Dendritic cell treated with granulocyte-macrophage colony-stimulating factor and Interleukin-4, amounts not matched to agents 40 ng/mL and 50 ng/mL, for 4 days (primary cell): Measurements from ENCODE around the gene TMEM168.
"Not testable (repeated sequence)": the region's sequence is repeated elsewhere in the genome, so short reads cannot be mapped to it uniquely, and the experiment has no call there.

Experiments used
- H3K27ac Mint-ChIP-seq: one replicate; pipeline ENCODE4 v1.8.0; 2022; ENCODE audit warnings: mild to moderate bottlenecking, mixed read lengths
- H3K27me3 Mint-ChIP-seq: one replicate; pipeline ENCODE4 v1.8.0; 2022; ENCODE audit warnings: mild to moderate bottlenecking, mixed read lengths
- H3K36me3 Mint-ChIP-seq: one replicate; pipeline ENCODE4 v1.8.0; 2022; ENCODE audit warnings: low read depth, mixed read lengths
- H3K4me1 Mint-ChIP-seq: one replicate; pipeline ENCODE4 v1.8.0; 2022; ENCODE audit warnings: low read depth, mixed read lengths
- H3K4me3 Mint-ChIP-seq: one replicate; pipeline ENCODE4 v1.8.0; 2022; ENCODE audit warnings: mild to moderate bottlenecking, moderate library complexity, mixed read lengths
- H3K9me3 Mint-ChIP-seq: one replicate; pipeline ENCODE4 v1.8.0; 2022; ENCODE audit warnings: mixed read lengths
- intact Hi-C: fragments of 100-400 bp; cut with micrococcal nuclease; formaldehyde crosslinking; loops from one replicate; pipeline ENCODE4 v1.15.0; 2022

TMEM168 gene, protein sequence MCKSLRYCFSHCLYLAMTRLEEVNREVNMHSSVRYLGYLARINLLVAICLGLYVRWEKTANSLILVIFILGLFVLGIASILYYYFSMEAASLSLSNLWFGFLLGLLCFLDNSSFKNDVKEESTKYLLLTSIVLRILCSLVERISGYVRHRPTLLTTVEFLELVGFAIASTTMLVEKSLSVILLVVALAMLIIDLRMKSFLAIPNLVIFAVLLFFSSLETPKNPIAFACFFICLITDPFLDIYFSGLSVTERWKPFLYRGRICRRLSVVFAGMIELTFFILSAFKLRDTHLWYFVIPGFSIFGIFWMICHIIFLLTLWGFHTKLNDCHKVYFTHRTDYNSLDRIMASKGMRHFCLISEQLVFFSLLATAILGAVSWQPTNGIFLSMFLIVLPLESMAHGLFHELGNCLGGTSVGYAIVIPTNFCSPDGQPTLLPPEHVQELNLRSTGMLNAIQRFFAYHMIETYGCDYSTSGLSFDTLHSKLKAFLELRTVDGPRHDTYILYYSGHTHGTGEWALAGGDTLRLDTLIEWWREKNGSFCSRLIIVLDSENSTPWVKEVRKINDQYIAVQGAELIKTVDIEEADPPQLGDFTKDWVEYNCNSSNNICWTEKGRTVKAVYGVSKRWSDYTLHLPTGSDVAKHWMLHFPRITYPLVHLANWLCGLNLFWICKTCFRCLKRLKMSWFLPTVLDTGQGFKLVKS

GRCh38 chr7:112789817-112790585 lies at the start of gene TMEM168:
TSS of gene TMEM168 (minus strand) at chr7:112790393. CDS start at chr7:112784825, 5,568 bp downstream.
- intact Hi-C loops: loop anchor here (5.0 to 10.0 kb wide), 3 partner anchors 107 to 335 kb away; partner anchors contain the start of genes IFRD1 and SMIM30
- Mint-ChIP-seq H3K9me3 (no peaks in the 10 kb centered on the region), H3K27me3 (no peaks in the 10 kb centered on the region), H3K36me3 (peaks cover 15% of the 10 kb centered on the region), H3K4me1 (peaks cover 19% of the 10 kb centered on the region), H3K4me3 (peak within 1 kb of the TSS; percentile 88), H3K27ac (peak within 1 kb of the TSS; percentile 93)

DNA sequence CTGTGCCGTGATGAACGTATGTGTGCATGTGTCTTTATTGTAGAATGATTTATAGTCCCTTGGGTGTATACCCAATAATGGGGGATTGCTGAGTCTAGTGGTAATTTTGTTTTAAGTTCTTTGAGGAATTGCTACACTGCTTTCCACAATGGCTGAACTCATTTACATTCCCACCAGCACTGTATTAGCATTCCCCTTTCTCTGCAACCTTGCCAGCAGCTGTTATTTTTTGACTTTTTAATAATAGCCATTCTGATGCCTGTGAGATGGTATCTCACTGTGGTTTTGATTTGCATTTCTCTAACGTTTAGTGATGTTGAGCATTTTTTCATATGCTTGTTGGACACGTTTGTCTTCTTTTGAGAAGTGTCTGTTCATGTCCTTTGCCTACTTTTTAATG lies 45.7 kb upstream of the TMEM168 start:
- H3K27ac Mint-ChIP-seq, H3K4me3 Mint-ChIP-seq, H3K27me3 Mint-ChIP-seq, H3K4me1 Mint-ChIP-seq, intact Hi-C loops: not testable (repeated sequence)
- Mint-ChIP-seq H3K36me3 (peaks cover 28% of the 10 kb centered on the region), H3K9me3 (peaks cover 12% of the 10 kb centered on the region)

DNA sequence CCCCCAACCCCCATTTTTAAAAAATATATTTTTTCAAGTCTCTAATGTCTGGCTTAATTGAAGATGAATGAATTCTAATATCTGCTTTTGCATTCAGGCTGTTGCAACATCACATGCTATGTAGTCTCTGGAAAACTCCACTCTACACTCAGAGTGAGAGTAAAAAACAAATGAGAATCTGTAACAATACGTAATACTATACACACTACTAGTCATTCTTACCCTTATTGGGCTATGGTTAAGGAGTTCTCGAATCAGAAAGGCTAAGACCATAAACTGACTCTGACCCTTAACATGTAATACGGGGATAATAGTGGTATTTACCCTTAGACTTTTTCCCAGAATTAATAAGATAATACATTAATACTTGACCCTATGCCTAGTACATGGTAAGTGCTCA lies 42.9 kb upstream of the TMEM168 start:
- peaks cover 54% of the 10 kb centered on the region for H3K36me3 Mint-ChIP-seq
- H3K4me3 Mint-ChIP-seq: no peak overlapping the region
- H3K27me3 Mint-ChIP-seq: no peaks in the 10 kb centered on the region
- intact Hi-C loops: no loop called here
- H3K4me1 Mint-ChIP-seq: no peaks in the 10 kb centered on the region
- no peak overlapping the region for H3K27ac Mint-ChIP-seq
- peaks cover 28% of the 10 kb centered on the region for H3K9me3 Mint-ChIP-seq

DNA sequence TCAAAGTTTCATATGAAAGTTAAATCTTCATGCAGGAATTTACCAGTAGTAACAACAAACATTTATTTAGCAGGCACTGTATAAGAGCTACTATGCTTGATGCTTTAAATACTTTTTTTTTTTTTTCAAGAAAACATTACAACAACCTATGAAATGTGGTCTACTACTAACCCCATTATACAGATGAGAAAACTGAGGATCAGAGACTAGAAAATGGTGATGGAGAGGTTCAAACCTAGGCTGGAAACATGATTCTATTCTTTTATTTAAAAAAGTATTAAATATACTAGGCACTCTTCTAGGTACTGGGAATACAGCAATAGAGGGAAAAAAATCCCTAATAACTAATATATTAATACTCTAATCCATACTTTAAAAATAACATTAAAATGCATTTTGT lies 40.6 kb upstream of the TMEM168 start:
- H3K4me1 Mint-ChIP-seq: no peaks in the 10 kb centered on the region
- H3K36me3 Mint-ChIP-seq: peaks cover 41% of the 10 kb centered on the region
- no peak overlapping the region for H3K27ac Mint-ChIP-seq
- H3K9me3 Mint-ChIP-seq: peaks cover 17% of the 10 kb centered on the region
- no peaks in the 10 kb centered on the region for H3K27me3 Mint-ChIP-seq
- intact Hi-C loops: no loop called here
- H3K4me3 Mint-ChIP-seq: no peak overlapping the region

GRCh38 chr7:112828696-112829095 lies 38.5 kb upstream of the TMEM168 start:
- intact Hi-C loops: no loop called here
- no peaks in the 10 kb centered on the region for H3K27me3 Mint-ChIP-seq
- no peak overlapping the region for H3K27ac Mint-ChIP-seq
- no peak overlapping the region for H3K4me3 Mint-ChIP-seq
- peaks cover 41% of the 10 kb centered on the region for H3K36me3 Mint-ChIP-seq
- H3K9me3 Mint-ChIP-seq: peaks cover 16% of the 10 kb centered on the region
- H3K4me1 Mint-ChIP-seq: no peaks in the 10 kb centered on the region

- H3K27ac Mint-ChIP-seq: no peak overlapping the region
- H3K4me1 Mint-ChIP-seq: no peaks in the 10 kb centered on the region
- intact Hi-C loops: no loop called here
- peaks cover 6% of the 10 kb centered on the region for H3K36me3 Mint-ChIP-seq
- no peaks in the 10 kb centered on the region for H3K27me3 Mint-ChIP-seq
- H3K4me3 Mint-ChIP-seq: no peak overlapping the region
- H3K9me3 Mint-ChIP-seq: peaks cover 3% of the 10 kb centered on the region
Observed at GRCh38 chr7:112821345-112821744, 31.2 kb upstream of the TMEM168 start.

- intact Hi-C loops: no loop called here
- Mint-ChIP-seq H3K4me3 (no peak overlapping the region), H3K27me3 (no peaks in the 10 kb centered on the region), H3K4me1 (no peaks in the 10 kb centered on the region), H3K27ac (no peak overlapping the region), H3K9me3 (peaks cover 9% of the 10 kb centered on the region), H3K36me3 (peaks cover 6% of the 10 kb centered on the region)
Observed at GRCh38 chr7:112819536-112819935, 29.3 kb upstream of the TMEM168 start.

- intact Hi-C loops: no loop called here
- Mint-ChIP-seq H3K27ac (no peak overlapping the region), H3K9me3 (peaks cover 4% of the 10 kb centered on the region), H3K36me3 (no peaks in the 10 kb centered on the region), H3K27me3 (no peaks in the 10 kb centered on the region), H3K4me3 (no peak overlapping the region), H3K4me1 (no peaks in the 10 kb centered on the region)
Observed at GRCh38 chr7:112806156-112806555, 16.0 kb upstream of the TMEM168 start.

DNA sequence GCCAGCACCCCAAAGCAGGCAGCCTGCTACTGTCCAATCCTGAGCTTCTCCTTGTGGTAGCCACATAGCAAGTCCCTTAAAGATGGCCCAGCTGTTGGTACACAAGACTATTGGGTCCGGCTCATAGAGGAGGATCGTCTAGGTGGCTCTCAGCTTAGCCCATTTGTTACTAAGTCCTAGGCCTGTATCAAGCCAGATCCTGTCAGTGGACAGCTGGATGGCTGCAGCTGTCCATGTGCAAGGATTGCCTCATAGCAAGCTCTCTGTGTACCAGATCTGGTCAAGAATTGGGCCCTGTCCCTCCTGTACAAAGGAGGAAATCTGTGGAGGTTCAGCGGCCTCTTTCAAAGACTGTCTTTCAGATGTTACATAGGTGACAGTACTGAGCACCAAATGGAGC lies 12.2 kb upstream of the TMEM168 start:
- Mint-ChIP-seq H3K9me3 (no peaks in the 10 kb centered on the region), H3K36me3 (no peaks in the 10 kb centered on the region)
- intact Hi-C loops: no loop called here

GRCh38 chr7:112800486-112800885 lies 10.3 kb upstream of the TMEM168 start:
- no peaks in the 10 kb centered on the region for H3K36me3 Mint-ChIP-seq
- no peaks in the 10 kb centered on the region for H3K27me3 Mint-ChIP-seq
- H3K9me3 Mint-ChIP-seq: no peaks in the 10 kb centered on the region
- no peak overlapping the region for H3K27ac Mint-ChIP-seq
- no peak overlapping the region for H3K4me3 Mint-ChIP-seq
- intact Hi-C loops: no loop called here
- no peaks in the 10 kb centered on the region for H3K4me1 Mint-ChIP-seq

More for the DNA sequence above, 12.2 kb upstream of the TMEM168 start:
- no peaks in the 10 kb centered on the region for H3K4me1 Mint-ChIP-seq
- H3K4me3 Mint-ChIP-seq: no peak overlapping the region
- no peaks in the 10 kb centered on the region for H3K27me3 Mint-ChIP-seq
- H3K27ac Mint-ChIP-seq: no peak overlapping the region

GRCh38 chr7:112799448-112800120 lies 9.4 kb upstream of the TMEM168 start:
- no peaks in the 10 kb centered on the region for H3K9me3 Mint-ChIP-seq
- H3K4me1 Mint-ChIP-seq: no peaks in the 10 kb centered on the region
- H3K27ac Mint-ChIP-seq: no peak overlapping the region
- H3K27me3 Mint-ChIP-seq: no peaks in the 10 kb centered on the region
- no peaks in the 10 kb centered on the region for H3K36me3 Mint-ChIP-seq
- H3K4me3 Mint-ChIP-seq: no peak overlapping the region
- intact Hi-C loops: no loop called here

DNA sequence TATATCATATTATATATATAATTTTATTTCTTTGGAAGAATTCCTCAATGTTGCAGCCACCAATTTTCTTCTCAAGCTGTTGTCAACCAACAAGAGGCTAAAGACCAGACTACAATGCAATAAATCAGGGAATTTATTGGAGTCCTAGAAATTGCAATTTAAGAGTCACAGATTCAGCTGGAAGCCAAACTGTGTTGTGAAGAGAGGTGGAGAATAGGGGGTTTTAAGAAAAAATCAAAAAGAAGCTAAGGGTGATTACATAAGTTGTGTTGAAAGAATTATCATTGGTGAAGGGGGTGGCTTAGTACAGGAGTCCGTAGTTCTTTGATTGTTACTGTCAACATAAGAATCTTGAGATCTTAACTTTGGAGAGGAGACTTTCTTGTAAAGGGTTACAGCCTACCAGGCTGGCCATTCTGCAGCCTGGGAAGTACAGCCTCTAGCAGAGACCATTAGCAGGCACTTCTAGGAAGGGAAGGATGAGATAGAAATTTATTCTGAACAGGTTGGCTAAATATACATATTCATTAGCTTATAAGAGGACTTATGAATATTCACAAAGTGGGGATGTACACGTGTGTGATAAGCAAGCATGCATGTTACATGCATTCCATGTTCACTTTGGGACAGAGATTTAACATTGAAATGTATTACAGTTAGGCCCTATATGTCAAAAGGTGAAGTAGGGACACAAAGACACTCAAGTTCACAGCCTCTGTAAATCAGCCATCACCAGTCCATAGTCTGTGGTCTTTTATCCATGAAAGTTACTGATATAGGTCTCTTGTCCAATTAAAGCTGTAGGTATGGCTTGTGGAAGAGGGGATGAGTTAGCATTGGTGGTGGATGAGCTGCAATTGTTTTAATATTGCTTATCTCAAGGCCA lies 8.3 kb upstream of the TMEM168 start:
- Mint-ChIP-seq H3K9me3 (no peaks in the 10 kb centered on the region), H3K4me1 (no peaks in the 10 kb centered on the region), H3K36me3 (no peaks in the 10 kb centered on the region), H3K27me3 (no peaks in the 10 kb centered on the region), H3K4me3 (no peak overlapping the region), H3K27ac (no peak overlapping the region)
- intact Hi-C loops: no loop called here

- H3K4me1 Mint-ChIP-seq, H3K9me3 Mint-ChIP-seq, H3K36me3 Mint-ChIP-seq, intact Hi-C loops, H3K27me3 Mint-ChIP-seq, H3K4me3 Mint-ChIP-seq, H3K27ac Mint-ChIP-seq: not testable (repeated sequence)
Observed at GRCh38 chr7:112796552-112796951, 6.4 kb upstream of the TMEM168 start.
